GM19452 (cell line): ENCODE data around the gene HHIPL1.
"Not testable (repeated sequence)": the region's sequence is repeated elsewhere in the genome, so short reads cannot be mapped to it uniquely, and the experiment has no call there.

Source experiments
- ATAC-seq: cut with Tn5 transposase; IDR thresholded peaks from one replicate; pipeline ENCODE4 v1.9.1; 2021; ENCODE audit not compliant: unreplicated experiment

Gene HHIPL1

DNA sequence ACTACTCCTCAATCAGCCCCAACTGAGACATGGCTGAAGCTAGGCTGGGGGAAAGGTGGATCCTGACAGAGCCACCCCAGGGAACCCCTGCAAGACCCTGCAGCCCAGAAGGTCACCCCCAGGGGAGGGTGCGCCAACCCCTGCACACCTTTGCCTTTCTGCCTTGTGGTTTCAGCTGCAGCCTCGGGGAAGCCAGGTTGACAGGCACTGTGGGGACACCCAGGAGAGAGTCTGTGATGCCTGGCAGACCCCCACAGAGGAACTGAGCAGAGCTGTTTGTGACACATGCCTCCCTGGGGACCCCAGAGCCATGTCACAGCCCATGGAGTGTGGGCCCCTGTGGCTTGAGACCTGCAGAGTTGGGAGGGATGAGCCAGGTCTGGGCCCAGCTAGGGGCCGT lies 11.8 kb upstream of the HHIPL1 start:
- no peak for ATAC-seq

DNA sequence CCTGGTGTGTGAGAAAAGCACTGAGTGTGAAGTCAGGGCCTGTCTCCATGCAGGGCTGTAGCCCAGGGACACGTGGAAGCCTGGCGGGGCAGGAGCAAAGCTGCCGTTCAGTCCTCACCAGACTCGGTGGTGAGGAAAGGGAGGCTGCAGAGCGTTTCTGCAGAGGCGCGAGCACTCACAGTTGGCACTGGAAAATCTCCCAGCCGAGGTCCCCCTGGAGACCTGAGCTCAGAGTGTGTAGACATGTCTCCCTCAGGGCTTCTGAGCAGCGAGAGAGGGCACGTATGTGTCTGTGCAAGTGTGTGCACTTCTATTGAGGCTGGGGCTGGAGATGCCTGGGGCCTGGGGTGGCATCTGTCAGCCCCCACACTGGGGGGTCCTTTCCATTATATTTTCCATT lies 11.0 kb upstream of the HHIPL1 start:
- ATAC-seq, result no peak

DNA sequence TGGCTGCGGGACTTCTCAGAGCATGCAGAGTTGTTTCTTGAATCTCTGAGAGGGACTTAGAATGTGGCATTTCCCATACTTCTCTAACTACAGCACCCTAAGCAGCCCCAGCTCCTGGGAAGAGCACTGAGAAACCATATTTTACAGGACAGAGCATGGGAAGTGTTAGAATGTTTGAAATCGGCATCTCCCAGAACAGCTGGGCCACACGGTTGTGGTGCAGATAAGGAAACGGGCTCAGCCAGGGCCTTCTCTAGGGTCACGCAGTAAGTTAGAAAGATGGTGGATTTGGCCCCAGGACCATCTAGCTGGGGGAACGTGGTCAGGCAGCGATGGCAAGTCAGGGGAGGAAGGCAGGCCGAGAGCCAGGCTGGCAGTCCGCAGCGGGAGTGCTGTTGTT lies 10.5 kb upstream of the HHIPL1 start:
- ATAC-seq, result no peak

DNA sequence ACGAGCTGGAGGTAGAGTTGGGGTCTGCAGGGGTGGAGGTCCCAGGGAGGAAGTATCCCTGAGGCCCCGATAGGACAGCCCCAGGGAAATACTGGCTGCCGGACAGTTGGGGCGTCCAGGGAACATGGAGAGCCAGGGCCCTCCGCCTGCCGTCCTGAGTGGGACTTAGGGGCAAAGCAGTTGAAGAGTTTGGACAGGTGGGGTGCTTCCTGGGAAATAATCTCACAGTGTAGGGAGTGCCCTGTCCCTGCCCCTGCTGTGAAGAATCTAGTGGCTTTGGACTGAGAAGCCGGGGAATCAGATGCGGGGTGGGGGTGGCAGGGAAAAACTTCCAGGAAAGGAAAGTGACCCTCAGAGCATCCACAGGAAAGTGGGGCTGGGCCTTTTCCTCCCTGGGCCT lies 9.8 kb upstream of the HHIPL1 start:
- no peak for ATAC-seq

DNA sequence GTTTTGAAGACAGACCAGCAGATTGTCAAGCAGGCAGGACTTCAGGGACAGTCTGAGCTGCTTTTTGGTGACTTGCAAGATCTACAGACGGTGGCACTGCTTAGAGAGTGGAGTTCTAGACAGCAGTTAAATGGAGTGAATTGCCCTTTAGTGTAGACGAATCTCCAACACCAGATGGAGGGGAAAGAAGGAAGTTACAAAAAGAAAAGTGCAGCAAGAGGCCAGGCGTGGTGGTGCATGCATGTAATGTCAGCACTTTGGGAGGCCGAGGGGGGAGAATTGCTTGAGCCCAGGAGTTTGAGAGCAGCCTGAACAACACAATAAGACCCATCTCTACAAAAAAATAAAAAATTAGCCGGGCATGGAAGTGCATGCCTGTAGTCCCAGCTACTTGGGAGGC lies 8.4 kb upstream of the HHIPL1 start:
- ATAC-seq, result no peak

DNA sequence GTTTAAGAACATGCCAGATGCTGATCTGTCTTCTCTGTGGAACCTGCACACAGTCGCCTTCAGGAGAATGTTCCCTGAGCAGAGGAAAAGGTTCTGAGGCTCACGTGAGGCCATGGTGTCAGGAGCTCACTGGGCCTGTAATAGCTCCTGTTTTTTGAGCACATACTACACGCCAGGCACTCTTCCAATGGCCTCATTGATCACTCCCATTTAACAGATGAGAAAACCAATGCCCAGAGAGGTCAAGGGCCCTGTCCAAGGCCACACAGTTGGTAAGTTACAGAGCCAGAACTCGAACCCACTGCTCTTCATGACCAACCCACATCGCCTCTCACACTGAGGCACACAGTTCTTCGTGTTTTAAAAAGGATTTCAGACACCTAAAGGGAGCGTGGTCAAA lies 7.3 kb upstream of the HHIPL1 start:
- ATAC-seq, result no peak

DNA sequence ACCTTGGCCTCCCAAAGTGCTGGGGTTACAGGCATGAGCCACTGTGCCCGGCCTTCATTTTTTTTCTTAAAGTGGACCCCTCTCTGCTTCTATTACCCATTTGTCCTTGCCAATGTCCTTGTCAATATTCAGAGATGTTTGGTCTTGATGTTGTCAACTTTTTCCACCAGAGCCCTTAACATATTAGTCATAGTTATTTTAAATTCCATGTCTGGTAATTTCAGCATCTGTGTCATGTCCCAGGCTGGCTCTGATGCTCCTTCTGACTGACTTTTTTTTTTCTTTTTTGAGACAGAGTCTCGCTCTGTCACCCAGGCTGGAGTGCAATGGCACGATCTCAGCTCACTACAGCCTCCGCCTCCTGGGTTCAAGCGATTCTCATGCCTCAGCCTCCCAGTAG lies 2.2 kb upstream of the HHIPL1 start:
- not testable (repeated sequence) for ATAC-seq

DNA sequence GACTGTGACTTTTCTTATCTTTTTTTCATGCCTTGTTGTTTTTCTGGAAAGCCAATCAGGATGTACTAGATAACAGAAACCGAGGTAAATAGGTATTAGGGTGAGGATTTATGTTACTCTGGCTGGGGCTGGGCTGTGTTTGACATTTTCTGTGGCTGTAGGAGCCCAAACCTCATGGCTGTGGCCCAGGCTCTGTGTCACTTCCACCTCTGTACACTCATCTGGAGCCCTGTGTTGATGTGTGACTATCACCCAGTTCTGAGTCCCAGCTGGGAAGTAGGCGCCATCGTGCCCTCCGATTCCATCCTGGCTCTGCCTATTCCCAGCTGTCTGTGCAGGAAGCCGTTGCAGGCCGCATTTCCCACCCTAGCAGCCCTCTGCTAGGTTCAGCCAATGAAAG lies 1.6 kb upstream of the HHIPL1 start:
- ATAC-seq, result no peak

DNA sequence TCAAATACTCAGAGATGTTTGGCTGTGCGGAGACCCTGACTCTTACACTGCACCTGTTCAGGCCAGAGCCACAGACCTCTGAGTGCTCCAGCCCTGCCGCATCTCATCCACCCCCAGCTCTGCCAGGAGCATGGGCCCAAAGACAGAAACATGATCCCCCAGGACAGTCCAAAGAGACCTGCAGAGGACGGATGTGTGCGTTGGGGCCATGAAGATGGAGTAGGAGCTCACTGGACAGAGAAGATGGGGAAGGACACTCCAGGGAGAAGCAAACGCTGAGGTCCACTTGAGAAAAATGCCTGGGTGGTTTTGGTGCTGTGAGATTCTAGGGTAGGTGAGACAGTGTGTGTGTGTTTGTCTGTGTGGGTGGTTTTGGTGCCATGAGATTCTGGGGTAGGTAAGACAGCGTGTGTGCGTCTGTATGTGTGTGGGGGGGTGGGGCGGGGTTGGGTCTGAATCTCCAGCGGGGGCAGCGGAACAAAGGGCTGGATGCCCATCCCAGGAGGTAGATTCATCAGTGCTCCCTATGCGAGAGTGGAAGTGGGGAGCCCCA lies 818 bp upstream of the HHIPL1 start:
- ATAC-seq, result no peak

DNA sequence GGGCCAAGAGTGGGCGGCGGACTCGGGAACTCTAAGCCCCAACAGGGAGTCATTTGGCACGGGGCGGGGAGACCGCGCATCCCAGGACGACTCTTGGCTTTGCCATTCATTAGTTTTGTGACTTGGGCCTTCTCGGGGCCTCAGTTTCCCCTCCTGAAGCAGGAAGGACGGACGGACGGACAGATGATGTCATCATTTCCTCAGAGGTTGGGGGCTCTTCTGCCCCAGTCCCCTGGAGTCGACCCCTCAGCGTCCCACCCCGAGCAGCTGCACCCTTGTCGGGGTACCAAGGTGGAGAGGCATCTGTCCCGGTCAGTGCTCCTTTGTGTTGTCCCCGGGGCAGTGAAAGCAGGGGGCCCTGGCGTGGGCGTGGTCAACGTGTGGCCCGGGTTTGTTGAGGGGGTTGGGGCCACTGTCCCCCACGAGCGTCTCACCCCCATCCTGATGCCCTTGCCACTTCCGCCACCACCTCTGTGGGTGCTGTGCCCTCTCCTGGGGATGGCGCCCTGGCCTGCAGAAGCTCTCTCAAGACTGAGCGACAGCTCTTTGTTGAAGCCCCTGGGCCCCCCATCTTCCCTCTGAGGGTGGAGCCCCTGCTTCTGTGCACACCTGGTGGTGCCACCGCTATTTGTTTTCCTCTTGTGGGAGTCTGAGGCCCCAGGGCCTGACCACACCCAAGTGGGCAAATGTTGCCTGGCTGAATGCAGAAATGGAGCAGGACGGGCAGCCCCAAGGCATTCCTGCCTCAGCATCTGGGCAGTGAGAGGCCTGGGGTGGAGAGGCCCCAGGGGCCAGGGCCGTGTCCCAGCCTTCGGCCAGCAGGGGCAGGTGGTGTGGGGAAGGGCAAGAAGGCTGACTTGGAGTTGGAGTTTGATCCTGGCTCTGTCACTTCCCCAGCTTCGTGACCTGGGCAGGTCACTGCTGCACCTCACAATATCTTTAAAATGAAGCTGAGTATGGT lies 896 bp downstream of the HHIPL1 start:
- ATAC-seq, result no peak

DNA sequence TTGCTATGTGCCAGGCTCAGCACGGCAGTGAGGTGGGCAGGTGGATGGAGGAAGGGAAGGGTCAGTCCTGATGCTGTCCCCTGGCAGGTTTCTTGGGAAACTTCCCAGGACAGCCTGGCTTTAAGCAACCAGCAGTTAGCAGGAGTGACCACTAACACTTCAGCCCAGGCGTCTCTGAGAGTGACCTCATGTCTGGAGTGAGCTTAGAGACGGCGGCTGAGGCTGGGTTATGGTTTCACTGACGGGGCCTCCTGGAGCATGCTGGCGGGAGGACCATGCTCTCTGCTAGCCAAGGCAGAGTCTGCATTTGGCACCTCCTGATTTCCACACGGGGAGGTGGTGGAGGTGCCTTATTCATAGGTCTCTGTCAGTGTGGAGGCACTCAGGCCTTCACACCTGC lies 2.5 kb downstream of the HHIPL1 start:
- ATAC-seq, result no peak

DNA sequence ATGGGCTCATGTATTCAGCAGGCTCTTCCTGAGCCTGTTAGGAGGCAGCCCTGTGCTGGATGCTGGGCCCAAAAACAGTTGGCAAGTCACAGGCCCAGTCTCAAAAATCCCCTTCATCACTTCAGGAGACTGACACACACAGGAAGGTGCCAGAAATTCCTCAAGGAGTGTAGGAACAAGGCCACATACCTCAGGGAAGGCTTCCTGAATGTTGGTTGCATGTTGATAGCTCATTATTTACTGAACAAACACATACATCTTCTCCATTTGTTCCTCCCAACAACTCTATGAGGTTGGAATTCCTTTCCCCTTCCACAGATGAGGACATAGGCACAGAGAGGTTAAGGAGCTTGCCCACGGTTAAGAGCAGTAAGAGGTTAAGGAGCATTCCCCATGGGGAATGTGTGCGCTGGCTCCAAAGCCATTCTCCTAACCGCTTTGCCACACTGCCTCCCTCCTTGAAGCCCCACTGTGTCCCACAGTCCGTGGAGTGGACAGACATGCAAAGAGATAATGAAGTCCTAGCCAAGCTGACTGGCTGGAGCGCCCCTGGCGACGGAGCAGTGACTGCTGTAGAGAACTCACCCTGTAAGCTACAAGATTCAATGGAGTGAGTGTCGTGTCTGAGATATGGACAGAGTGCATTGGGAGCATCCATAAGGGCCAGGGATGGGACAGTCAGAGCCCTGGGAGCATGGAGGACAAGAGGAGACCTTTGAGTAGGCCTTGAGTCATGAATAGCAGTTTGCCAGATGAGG lies 3.3 kb downstream of the HHIPL1 start:
- no peak for ATAC-seq

DNA sequence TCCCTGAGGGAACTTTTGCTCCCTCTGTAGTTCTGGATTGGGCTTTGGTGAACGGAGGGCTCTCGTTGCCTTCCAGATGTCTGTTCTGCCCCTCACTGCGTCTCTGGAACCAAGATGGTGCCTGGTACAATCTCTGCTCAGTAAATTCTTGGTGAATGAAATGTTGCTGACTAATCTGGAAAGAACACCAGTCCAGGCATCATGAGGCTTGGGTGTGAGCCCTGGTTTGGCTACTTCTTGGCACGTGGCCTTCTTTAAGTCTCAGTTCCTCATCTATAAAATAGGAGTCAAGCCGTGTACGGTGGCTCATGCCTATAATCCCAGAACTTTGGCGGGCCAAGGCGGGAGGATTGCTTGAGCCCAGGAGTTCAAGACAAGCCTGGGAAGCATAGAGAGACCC lies 4.3 kb downstream of the HHIPL1 start:
- ATAC-seq, result no peak

DNA sequence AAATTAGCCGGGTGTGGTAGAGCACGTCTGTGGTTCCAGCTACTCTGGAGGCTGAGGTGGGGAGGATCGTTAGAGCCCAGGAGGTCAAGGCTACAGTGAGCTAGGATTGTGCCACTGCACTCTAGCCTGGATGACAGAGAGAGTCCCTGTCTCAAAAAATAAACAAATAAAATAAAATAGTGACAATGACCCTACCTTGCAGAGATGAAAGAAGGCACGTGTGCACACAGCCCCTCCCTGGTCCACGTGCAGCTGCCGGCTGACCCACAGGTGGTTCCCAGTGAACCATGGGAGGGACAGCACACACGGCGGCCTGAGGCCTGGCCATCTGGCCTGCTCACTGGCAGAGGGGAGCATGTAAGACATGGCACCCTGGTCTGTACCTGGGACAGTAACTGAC lies 4.7 kb downstream of the HHIPL1 start:
- no peak for ATAC-seq

DNA sequence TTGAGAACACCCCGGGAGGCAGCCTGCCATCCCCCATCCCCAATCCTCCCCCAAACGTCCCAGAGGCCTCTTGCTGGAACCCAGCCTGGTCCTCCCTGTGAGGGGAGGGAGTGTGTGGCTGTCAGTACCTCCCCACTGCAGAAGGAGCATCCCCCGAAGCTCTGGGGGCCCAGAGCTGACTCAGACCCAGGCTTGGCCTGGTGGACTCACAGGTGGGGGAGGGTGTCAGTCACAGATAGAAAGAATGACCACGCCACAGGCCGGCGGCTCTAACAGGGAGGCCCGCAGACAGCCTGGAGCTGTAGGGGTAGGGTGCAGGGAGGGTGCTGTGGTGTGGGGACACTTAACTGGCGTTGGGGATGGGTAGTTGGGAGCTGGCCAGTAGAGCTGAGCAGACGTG lies 5.3 kb downstream of the HHIPL1 start:
- ATAC-seq, result no peak

DNA sequence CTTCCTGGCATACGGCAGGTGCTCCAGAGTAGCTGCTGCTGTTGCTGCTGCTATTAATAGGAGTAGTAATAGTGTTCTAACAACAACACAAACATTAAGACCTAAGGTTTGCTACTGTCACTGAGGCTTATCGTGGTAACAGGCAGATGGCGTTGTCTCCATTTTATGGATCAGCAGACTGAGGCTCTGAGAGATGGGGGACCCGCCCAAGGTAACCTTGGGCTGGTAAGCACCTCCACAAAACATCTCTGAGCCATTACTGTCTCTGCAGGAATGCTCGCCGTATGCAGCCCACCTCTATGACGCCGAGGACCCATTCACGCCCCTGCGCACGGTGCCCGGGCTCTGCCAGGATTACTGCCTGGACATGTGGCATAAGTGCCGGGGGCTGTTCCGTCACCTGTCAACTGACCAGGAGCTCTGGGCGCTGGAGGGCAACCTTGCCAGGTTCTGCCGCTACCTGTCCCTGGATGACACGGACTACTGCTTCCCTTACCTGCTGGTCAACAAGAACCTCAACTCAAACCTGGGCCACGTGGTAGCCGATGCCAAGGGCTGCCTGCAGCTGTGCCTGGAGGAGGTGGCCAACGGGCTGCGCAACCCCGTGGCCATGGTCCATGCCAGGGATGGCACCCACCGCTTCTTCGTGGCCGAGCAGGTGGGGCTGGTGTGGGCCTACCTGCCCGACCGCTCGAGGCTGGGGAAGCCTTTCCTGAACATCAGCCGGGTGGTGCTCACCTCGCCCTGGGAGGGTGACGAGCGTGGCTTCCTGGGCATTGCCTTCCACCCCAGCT lies 7.2 kb downstream of the HHIPL1 start:
- no peak for ATAC-seq

DNA sequence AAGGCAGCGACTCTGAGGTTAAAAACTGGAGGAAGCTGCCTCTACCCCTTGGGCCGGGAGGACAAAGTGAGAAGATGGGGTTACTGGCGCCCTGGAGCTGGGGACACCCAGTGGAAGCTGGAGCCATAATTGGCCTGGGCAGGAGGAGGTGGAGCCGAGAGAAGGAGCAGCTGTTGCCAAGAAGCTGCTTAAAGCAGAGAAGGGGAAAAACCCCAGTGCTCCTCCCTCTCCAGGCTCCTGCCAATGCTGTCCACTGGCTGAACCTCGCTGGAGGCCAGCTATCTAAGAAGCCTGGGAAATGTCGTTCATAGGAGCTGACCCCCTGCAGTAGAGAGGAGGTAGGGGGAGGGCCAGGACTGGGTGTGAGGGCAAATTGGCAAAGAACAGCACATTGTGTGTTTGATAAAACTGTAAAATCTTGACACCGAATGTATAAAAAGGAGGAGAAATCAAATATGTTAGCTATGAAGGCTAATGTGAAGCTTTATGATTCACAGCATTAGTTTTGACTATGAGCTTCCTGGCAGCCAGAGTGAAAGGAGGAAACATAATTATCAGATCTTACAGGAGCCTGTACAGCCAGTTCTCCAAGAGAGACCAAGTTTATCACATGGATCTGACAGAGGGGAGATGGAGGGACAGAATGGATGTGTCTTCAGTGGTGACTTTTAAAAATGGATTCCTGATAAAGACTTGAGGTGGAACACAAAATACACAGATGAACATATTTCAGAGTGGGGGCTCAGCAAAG lies 9.5 kb downstream of the HHIPL1 start:
- ATAC-seq, result no peak

DNA sequence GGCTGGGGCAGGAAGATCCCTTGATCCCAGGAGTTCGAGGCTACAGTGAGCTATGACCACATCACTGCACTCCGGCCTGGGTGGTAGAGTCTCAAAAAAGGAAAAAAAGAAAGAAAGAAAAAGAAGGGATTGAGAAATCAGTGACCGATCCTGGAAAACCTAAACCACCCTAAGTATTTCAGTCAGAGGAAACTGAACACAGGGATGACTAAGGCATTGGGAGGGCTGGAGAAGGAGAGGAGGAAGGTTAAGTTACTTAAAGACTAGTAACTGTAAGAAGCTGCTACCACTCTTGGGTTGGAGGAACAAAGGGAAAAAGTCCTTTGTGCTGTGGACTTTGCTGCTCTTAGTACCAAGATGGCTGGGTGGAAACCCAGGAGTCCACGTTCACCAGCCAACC lies 10.6 kb downstream of the HHIPL1 start:
- no peak for ATAC-seq

DNA sequence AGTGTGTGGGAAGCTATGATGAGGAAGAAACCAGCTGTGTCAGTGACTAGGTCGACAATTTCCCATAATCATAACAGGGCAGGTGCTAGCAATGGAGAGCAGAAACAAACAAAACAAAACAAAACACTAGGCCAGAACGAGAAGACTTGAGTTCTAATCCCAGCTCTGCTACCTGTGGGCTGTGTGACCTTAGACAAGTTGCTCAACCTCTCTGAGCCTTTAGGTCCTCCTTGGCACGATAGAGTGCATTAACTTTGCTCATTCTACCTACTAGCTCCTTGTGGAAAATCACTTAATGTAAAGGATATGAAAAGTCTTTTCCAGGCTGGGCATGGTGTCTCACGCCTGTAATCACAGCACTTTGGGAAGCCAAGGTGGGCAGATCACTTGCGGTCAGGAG lies 11.2 kb downstream of the HHIPL1 start:
- ATAC-seq, result no peak

DNA sequence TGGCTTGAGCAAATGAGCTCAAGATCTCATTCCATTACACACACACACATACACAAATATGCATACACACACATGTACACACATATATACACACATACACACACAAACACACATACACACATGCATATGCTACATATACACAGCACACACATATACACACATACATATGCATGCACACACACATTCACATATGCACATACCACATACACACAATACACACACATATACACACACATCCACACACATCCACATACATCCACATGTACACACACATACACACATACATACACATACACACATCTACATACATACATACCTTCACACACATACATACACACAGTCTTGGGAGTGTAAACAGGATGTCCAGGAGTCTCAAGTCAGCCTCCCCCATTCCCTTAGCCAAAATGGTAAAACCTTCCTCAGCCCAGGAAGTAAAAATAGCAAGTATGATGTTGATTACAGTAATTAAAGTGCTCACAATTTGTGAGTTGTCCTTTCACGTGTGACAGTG lies 12.8 kb downstream of the HHIPL1 start:
- ATAC-seq, result no peak
